HEK293T (cell line): ENCODE results near the gene VNN1.

ENCODE experiments used
- CTCF ChIA-PET: fragments of 350-600 bp; formaldehyde crosslinking; extraction: SDS; loops from one replicate; lab custom pipeline; 2021; ENCODE audit warnings: antibody characterized with exemption, inconsistent platforms; lab: Yijun Ruan, JAX
- POLR2A ChIA-PET: fragments of 350-600 bp; formaldehyde crosslinking; extraction: SDS; loops from one replicate; lab custom pipeline; 2020; ENCODE audit warnings: antibody characterized with exemption, inconsistent platforms; lab: Yijun Ruan, JAX
- DNase-seq: peaks from one replicate; pipeline ENCODE4 v3.0.0; 2012; ENCODE audit warnings: mixed read lengths; ENCODE audit errors: extremely low spot score
- ARNT ChIP-seq: fragments of 450-650 bp; IDR thresholded peaks from 2 replicates; pipeline ENCODE4 v1.6.1; 2017; ENCODE audit warnings: mild to moderate bottlenecking
- BHLHE40 ChIP-seq: fragments of 450-650 bp; IDR thresholded peaks from 2 replicates; pipeline ENCODE4 v1.6.1; 2016; ENCODE audit warnings: mild to moderate bottlenecking, moderate library complexity, borderline replicate concordance
- CTBP1 ChIP-seq: fragments of 450-650 bp; IDR thresholded peaks from 2 replicates; pipeline ENCODE4 v1.6.1; 2016; ENCODE audit warnings: borderline replicate concordance
- ELF4 ChIP-seq: fragments of 450-650 bp; IDR thresholded peaks from 2 replicates; pipeline ENCODE4 v1.6.1; 2017; ENCODE audit warnings: antibody characterized with exemption
- FOXA1 ChIP-seq: fragments of 450-650 bp; IDR thresholded peaks from 2 replicates; pipeline ENCODE4 v1.6.1; 2016; ENCODE audit warnings: mild to moderate bottlenecking
- FOXK2 ChIP-seq: fragments of 450-650 bp; IDR thresholded peaks from 2 replicates; pipeline ENCODE4 v1.6.1; 2016; ENCODE audit warnings: mild to moderate bottlenecking
- FOXM1 ChIP-seq: fragments of 450-650 bp; IDR thresholded peaks from 2 replicates; pipeline ENCODE4 v1.6.1; 2017; ENCODE audit warnings: mild to moderate bottlenecking, borderline replicate concordance
- HDGF ChIP-seq: fragments of 450-650 bp; IDR thresholded peaks from 2 replicates; pipeline ENCODE4 v1.6.1; 2017; ENCODE audit warnings: antibody characterized with exemption, borderline replicate concordance
- L3MBTL2 ChIP-seq: fragments of 450-650 bp; conservative IDR thresholded peaks from 2 replicates; pipeline ENCODE4 v1.6.1; 2016; ENCODE audit warnings: mild to moderate bottlenecking
- LEF1 ChIP-seq: fragments of 450-650 bp; IDR thresholded peaks from 2 replicates; pipeline ENCODE4 v1.6.1; 2017; ENCODE audit warnings: mild to moderate bottlenecking, borderline replicate concordance
- NFRKB ChIP-seq: fragments of 450-650 bp; IDR thresholded peaks from 2 replicates; pipeline ENCODE4 v1.6.1; 2016; ENCODE audit warnings: mild to moderate bottlenecking, moderate library complexity
- PKNOX1 ChIP-seq: fragments of 450-650 bp; IDR thresholded peaks from 2 replicates; pipeline ENCODE4 v1.6.1; 2016
- SP1 ChIP-seq: fragments of 450-650 bp; IDR thresholded peaks from 2 replicates; pipeline ENCODE4 v1.6.1; 2017
- SUZ12 ChIP-seq: fragments of 450-650 bp; IDR thresholded peaks from 2 replicates; pipeline ENCODE4 v1.6.1; 2016; ENCODE audit warnings: mild to moderate bottlenecking
- TARDBP ChIP-seq: fragments of 450-650 bp; IDR thresholded peaks from 2 replicates; pipeline ENCODE4 v1.6.1; 2016
- ZNF384 ChIP-seq: fragments of 450-650 bp; IDR thresholded peaks from 2 replicates; pipeline ENCODE4 v1.6.1; 2016

Gene VNN1

GRCh38 chr6:132713352-132714134 is at the start of gene VNN1:
Gene VNN1, minus strand, starts transcription at chr6:132714055. Its CDS starts 20 bp downstream, at chr6:132714035.
- CTCF ChIA-PET: interaction anchor here (0.6 kb wide), 1 partner anchor 21 kb away, joined by 3 read pairs; no protein-coding TSS in a partner anchor
- TF ChIP-seq L3MBTL2 (no peak), PKNOX1 (no peak), FOXA1 (no peak)
- POLR2A ChIA-PET: no interaction called here
- no peak for DNase-seq

- CTCF ChIA-PET: interaction anchor here (1.3 kb wide), 1 partner anchor 233 kb away, joined by 4 read pairs; no protein-coding TSS in a partner anchor
- no peak for TF ChIP-seq TARDBP
- no peak for TF ChIP-seq FOXA1
- TF ChIP-seq ARNT: no peak
- no peak for TF ChIP-seq L3MBTL2
- TF ChIP-seq FOXK2: no peak
- TF ChIP-seq HDGF: no peak
- no peak for TF ChIP-seq NFRKB
- no peak for TF ChIP-seq PKNOX1
- no peak for TF ChIP-seq BHLHE40
- no peak for TF ChIP-seq SP1
- TF ChIP-seq CTBP1: no peak
- TF ChIP-seq ZNF384: no peak
- no peak for TF ChIP-seq LEF1
- no peak for DNase-seq
- POLR2A ChIA-PET: interaction anchor here (0.8 to 1.9 kb wide), 2 partner anchors 51 to 251 kb away, joined by 3 to 6 read pairs; partner anchors contain the start of genes RPS12 and STX7
Measured at GRCh38 chr6:132763269-132763668, 49.4 kb upstream of the VNN1 start.

- CTCF ChIA-PET: no interaction called here
- POLR2A ChIA-PET: no interaction called here
- no peak for DNase-seq
- no peak for TF ChIP-seq L3MBTL2
- TF ChIP-seq SUZ12: no peak
- TF ChIP-seq LEF1: no peak
- TF ChIP-seq TARDBP: no peak
- no peak for TF ChIP-seq FOXA1
- TF ChIP-seq FOXM1: no peak
- no peak for TF ChIP-seq ELF4
- no peak for TF ChIP-seq SP1
- TF ChIP-seq NFRKB: no peak
Measured at GRCh38 chr6:132760256-132760655, 46.4 kb upstream of the VNN1 start.

- TF ChIP-seq NFRKB: no peak
- no peak for TF ChIP-seq SUZ12
- TF ChIP-seq FOXA1: no peak
- no peak for TF ChIP-seq FOXM1
- TF ChIP-seq ARNT: no peak
- no peak for TF ChIP-seq ZNF384
- TF ChIP-seq BHLHE40: no peak
- no peak for TF ChIP-seq LEF1
- no peak for TF ChIP-seq ELF4
- no peak for DNase-seq
- ChIA-PET POLR2A (no interaction called here), CTCF (no interaction called here)
Measured at GRCh38 chr6:132758689-132759088, 44.8 kb upstream of the VNN1 start.

GRCh38 chr6:132752255-132752654 is 38.4 kb upstream of the VNN1 start:
- no peak for TF ChIP-seq FOXA1
- no peak for TF ChIP-seq PKNOX1
- no peak for TF ChIP-seq TARDBP
- TF ChIP-seq FOXM1: no peak
- no peak for TF ChIP-seq SUZ12
- TF ChIP-seq NFRKB: no peak
- TF ChIP-seq ELF4: no peak
- no peak for TF ChIP-seq LEF1
- TF ChIP-seq FOXK2: no peak
- no peak for TF ChIP-seq CTBP1
- no peak for TF ChIP-seq SP1
- TF ChIP-seq BHLHE40: no peak
- no peak for TF ChIP-seq ARNT
- TF ChIP-seq ZNF384: no peak
- TF ChIP-seq HDGF: no peak
- no peak for TF ChIP-seq L3MBTL2
- POLR2A ChIA-PET: no interaction called here
- CTCF ChIA-PET: no interaction called here
- DNase-seq: no peak

- ChIA-PET POLR2A (no interaction called here), CTCF (no interaction called here)
- no peak for TF ChIP-seq NFRKB
- TF ChIP-seq LEF1: no peak
- no peak for TF ChIP-seq CTBP1
- no peak for TF ChIP-seq SUZ12
- TF ChIP-seq TARDBP: no peak
- no peak for TF ChIP-seq SP1
- TF ChIP-seq FOXA1: no peak
- no peak for TF ChIP-seq FOXM1
- TF ChIP-seq PKNOX1: no peak
- no peak for TF ChIP-seq HDGF
- TF ChIP-seq L3MBTL2: no peak
- TF ChIP-seq ARNT: no peak
- no peak for DNase-seq
Measured at GRCh38 chr6:132751828-132752227, 38.0 kb upstream of the VNN1 start.
